GM10266 (cell line): ENCODE data around the gene SHISA9.

Experiments
- DNase-seq: peaks from one replicate; pipeline ENCODE4 v3.0.0; 2012; ENCODE audit errors: extremely low spot score
- TF ChIP-seq, protein P1 (sequence below): IDR thresholded peaks from 2 replicates; pipeline ENCODE4 v1.5.1; 2012; ENCODE audit warnings: mild to moderate bottlenecking, low read depth; ENCODE audit not compliant: control insufficient read depth, insufficient read depth; ENCODE audit errors: missing control alignments

The SHISA9 gene

DNA sequence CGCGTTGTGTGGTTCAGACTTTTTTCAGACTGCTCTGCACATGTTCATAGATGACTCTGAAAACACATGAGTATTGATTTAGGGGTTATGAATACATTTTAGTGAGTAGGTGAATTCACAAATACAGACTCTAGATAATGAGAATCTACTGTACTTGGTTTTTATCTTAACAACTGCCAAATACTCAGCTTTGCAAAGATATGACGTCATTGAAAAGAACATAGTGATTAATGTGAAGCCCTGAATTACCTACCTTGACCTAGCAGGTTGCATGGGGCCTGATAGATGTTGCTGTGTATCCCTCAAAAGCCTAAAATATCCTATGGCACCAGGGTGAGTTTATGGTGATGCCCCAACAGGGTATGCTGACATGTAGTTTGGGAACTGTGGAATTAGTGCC, 98.0 kb downstream of the SHISA9 start:
- DNase-seq = no peak
- TF ChIP-seq, protein P1, sequence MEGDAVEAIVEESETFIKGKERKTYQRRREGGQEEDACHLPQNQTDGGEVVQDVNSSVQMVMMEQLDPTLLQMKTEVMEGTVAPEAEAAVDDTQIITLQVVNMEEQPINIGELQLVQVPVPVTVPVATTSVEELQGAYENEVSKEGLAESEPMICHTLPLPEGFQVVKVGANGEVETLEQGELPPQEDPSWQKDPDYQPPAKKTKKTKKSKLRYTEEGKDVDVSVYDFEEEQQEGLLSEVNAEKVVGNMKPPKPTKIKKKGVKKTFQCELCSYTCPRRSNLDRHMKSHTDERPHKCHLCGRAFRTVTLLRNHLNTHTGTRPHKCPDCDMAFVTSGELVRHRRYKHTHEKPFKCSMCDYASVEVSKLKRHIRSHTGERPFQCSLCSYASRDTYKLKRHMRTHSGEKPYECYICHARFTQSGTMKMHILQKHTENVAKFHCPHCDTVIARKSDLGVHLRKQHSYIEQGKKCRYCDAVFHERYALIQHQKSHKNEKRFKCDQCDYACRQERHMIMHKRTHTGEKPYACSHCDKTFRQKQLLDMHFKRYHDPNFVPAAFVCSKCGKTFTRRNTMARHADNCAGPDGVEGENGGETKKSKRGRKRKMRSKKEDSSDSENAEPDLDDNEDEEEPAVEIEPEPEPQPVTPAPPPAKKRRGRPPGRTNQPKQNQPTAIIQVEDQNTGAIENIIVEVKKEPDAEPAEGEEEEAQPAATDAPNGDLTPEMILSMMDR = no peak

DNA sequence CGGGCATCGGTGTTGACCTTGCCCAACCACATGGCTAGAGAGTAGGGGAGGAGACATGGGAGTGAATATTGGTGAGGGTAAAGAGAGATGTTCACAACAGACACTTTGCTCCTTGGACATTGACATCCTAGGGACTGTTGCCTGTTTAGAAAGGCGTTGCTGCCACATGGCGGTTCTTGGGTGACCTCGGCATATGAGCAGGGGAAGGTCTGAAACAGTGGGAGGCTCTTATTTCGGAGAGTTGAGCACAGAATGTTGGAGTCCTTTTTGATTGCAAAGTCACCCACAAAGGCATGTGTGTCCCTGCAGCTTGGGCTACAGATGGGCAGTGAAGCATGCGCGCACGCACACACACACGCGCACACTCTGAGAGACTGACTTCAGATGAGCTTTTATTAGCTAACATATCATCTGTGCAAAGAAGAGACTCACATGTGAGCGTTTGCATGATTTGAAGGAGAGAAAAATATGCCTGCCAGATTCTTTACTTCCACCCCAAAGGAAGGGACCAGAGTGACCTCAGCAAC, 104.4 kb downstream of the SHISA9 start:
- DNase-seq = no peak
- TF ChIP-seq, protein P1 = no peak

DNA sequence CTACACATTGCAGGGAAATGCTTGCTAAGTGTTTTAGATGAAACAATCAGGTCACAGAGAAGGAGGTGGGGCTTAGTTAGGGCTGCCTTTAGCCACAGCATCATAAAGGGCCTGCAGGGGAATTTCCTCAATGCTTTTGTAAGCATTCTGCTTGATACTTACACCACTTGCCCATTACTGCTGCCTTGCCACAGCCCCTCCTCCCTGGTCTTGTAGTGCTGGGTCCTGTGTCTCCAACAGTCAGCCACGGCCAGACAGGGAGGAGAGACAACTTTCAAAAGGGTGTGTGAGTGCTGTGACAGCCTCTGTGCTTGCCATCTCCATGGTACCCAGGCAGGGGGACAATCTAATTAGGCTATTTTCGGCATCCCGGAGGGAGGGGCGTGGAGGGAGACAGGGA, 111.2 kb downstream of the SHISA9 start:
- DNase-seq = no peak
- TF ChIP-seq, protein P1 = no peak

DNA sequence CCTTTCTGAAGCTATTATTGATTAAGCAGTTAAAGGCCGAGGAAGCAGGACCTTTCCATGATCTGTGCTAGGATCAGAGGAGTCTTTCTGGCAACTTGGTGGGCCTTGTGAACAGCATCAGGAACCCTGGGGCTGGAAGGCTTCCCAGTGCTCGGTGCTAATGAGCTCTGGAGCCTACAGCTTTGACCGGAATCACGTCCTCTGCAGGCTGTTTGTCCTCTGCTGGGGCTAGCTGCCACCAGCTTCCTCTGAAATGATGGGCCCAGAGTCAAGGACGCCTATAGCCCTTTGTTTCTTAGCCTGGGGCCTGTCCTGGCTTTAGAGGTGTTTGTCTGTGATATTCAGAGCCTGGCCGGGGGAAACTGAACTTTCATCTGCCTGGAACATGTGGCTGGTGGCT, 111.6 kb downstream of the SHISA9 start:
- no peak for DNase-seq

DNA sequence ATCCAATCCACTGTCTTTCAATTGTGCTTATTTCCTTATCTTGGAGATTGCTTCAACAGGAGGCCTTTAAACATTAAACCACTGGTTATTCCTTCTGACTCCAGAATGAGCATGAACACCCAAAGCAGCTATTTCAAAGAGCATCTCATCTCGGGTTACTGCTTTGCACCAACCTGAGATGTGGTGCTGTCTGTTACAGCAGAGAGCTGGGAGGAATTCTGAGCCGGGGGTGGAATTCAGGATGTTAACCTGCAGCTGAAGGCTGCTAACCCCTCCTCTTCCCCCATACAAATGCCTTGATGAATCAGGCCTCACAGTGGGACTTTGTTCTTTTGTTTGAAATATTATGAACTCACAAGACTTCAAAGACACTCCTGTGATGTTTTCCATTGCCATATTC, 113.1 kb downstream of the SHISA9 start:
- no peak for DNase-seq

More for the DNA sequence above, 111.6 kb downstream of the SHISA9 start:
- TF ChIP-seq, protein P1 = no peak

DNA sequence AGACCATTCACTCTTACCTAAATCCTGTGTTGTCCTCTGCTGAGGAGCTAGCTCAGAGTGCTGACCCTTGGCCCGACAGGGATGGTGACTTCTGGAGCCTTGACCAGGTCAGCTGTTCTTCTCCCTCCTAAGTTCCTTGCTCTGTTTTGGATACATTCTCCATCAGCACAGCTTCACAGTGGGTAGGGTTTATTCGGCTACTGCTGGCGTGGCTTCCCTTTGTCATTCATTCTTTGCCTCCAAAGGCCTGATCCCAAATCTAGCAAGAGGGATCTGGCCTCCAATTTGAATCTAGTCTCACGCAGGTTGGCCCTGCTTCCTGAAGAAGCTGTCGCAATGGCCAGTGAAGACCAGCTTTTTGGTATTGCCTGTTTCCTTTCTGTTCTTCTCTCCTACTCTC, 116.6 kb downstream of the SHISA9 start:
- TF ChIP-seq, protein P1 = no peak

More for the DNA sequence above, 113.1 kb downstream of the SHISA9 start:
- TF ChIP-seq, protein P1 = no peak

DNA sequence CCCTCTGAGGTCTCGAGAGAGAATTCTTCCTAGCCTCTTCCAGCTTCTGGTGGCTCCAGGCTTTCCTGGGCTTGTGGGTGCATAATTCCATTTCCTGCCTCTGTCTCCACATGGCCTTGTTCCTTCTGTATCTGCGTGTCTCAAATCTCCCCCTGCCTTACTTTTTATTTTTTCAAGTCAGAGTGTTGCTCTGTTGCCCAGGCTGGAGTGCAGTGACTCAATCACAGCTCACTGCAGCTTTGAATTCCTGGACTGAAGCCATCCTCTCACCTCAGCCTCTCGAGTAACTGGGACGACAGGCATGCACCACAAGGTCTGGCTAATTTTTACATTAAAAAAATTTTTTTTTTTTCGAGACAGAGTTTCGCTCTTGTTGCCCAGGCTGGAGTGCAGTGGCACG, 120.6 kb downstream of the SHISA9 start:
- no peak for DNase-seq
- TF ChIP-seq, protein P1 = no peak

More for the DNA sequence above, 116.6 kb downstream of the SHISA9 start:
- no peak for DNase-seq
